Measurements from ENCODE around the gene MYH7.
"Not testable (repeated sequence)": the region's sequence is repeated elsewhere in the genome, so short reads cannot be mapped to it uniquely, and the experiment has no call there.

Gene MYH7

GRCh38 chr14:23430016-23430722 lies 5.3 kb downstream of the MYH7 start:
- DNase-seq (ENCODE audit: low spot score) = no peak

- DNase-seq (ENCODE audit: low spot score) = no peak
Measured at GRCh38 chr14:23428686-23429495, 6.6 kb downstream of the MYH7 start.

GRCh38 chr14:23425798-23426197 lies 9.7 kb downstream of the MYH7 start:
- not testable (repeated sequence) for DNase-seq (ENCODE audit: low spot score)

GRCh38 chr14:23425169-23425568 lies 10.3 kb downstream of the MYH7 start:
- no peak for DNase-seq (ENCODE audit: low spot score)

- DNase-seq (ENCODE audit: low spot score) = no peak
Measured at GRCh38 chr14:23423657-23424056, 11.8 kb downstream of the MYH7 start.

- DNase-seq (ENCODE audit: low spot score) = no peak
Measured at GRCh38 chr14:23421594-23421993, 13.9 kb downstream of the MYH7 start.

- DNase-seq (ENCODE audit: low spot score) = not testable (repeated sequence)
Measured at GRCh38 chr14:23419646-23420045, 15.8 kb downstream of the MYH7 start.

- DNase-seq (ENCODE audit: low spot score) = no peak
Measured at GRCh38 chr14:23418021-23418420, 17.4 kb downstream of the MYH7 start.

GRCh38 chr14:23417269-23417668 lies 18.2 kb downstream of the MYH7 start:
- DNase-seq (ENCODE audit: low spot score) = not testable (repeated sequence)

- no peak for DNase-seq (ENCODE audit: low spot score)
Measured at GRCh38 chr14:23416801-23417200, 18.7 kb downstream of the MYH7 start.

- DNase-seq (ENCODE audit: low spot score) = no peak
Measured at GRCh38 chr14:23415821-23416778, 19.4 kb downstream of the MYH7 start.

GRCh38 chr14:23414906-23415820 lies 20.3 kb downstream of the MYH7 start:
- DNase-seq (ENCODE audit: low spot score) = no peak

- DNase-seq (ENCODE audit: low spot score) = no peak
Measured at GRCh38 chr14:23414254-23414653, 21.2 kb downstream of the MYH7 start.

- no peak for DNase-seq (ENCODE audit: low spot score)
Measured at GRCh38 chr14:23413681-23414080, 21.8 kb downstream of the MYH7 start.

GRCh38 chr14:23411563-23412525 lies 23.6 kb downstream of the MYH7 start:
- no peak for DNase-seq (ENCODE audit: low spot score)

GRCh38 chr14:23409966-23410635 lies 25.4 kb downstream of the MYH7 start:
- DNase-seq (ENCODE audit: low spot score) = no peak

- DNase-seq (ENCODE audit: low spot score) = no peak
Measured at GRCh38 chr14:23409475-23409874, 26.0 kb downstream of the MYH7 start.

- no peak for DNase-seq (ENCODE audit: low spot score)
Measured at GRCh38 chr14:23408307-23408630, 27.2 kb downstream of the MYH7 start.

- no peak for DNase-seq (ENCODE audit: low spot score)
Measured at GRCh38 chr14:23407516-23408306, 27.7 kb downstream of the MYH7 start, which contains the start of gene MYH6. TSS of gene MYH6 (minus strand) at chr14:23408273. CDS start at chr14:23407223, 1,050 bp downstream.

All from pons (tissue), 1 donor.